NCI-H2171 (cell line): Measurements from ENCODE around the gene CACNA1B.
"Not testable (repeated sequence)": the region's sequence is repeated elsewhere in the genome, so short reads cannot be mapped to it uniquely, and the experiment has no call there.

Source experiments
- DNase-seq: peaks from one replicate; lab custom pipeline; 2025; lab: John Stamatoyannopoulos, UW

CACNA1B gene

DNA sequence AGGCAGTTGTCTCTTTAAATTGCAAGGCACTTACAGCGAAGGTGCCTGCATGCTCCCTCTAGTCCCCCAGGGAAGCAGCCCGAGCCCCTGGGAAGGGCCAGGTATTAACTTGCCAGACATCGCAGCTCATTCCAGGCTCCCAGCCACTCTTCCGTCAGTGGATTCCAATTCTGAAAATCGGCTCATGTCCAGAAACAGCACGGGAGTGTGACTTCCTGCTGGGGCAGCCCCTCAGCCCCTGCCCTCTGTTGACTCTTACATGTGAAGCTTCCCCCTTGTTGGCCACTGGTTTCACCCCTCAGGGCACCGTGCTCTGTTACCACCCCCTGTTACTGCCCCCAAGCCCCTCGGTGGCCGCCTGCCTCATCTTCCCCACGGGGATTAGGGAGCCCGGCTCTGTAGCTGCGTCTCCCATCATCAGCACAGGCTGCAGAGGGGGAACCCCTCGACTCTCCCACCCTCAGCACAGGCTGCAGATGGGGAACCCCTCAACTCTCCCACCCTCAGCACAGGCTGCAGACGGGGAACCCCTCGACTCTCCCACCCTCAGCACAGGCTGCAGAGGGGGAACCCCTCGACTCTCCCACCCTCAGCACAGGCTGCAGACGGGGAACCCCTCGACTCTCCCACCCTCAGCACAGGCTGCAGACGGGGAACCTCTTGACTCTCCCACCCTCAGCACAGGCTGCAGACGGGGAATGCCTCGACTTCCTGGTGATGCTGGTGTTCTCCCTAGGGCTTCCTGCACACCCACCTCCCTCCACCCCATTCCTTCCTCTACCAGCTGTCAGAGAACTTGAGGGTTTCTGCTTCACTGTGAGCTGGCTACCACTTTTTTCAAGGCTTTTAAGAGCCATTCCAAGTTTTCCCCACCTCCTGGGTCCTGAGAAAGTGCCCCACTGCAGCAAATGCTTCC is 11.1 kb upstream of the CACNA1B start:
- DNase-seq = no peak

GRCh38 chr9:137870432-137870831 is 7.2 kb upstream of the CACNA1B start:
- no peak for DNase-seq

GRCh38 chr9:137872296-137872695 is 5.3 kb upstream of the CACNA1B start:
- DNase-seq = no peak

- no peak for DNase-seq
Measured at GRCh38 chr9:137873408-137873807, 4.2 kb upstream of the CACNA1B start.

- no peak for DNase-seq
Measured at GRCh38 chr9:137873858-137874362, 3.7 kb upstream of the CACNA1B start.

- no peak for DNase-seq
Measured at GRCh38 chr9:137875354-137875753, 2.2 kb upstream of the CACNA1B start.

- no peak for DNase-seq
Measured at GRCh38 chr9:137875846-137876245, 1.7 kb upstream of the CACNA1B start.

GRCh38 chr9:137876269-137876668 is 1.3 kb upstream of the CACNA1B start:
- no peak for DNase-seq

DNA sequence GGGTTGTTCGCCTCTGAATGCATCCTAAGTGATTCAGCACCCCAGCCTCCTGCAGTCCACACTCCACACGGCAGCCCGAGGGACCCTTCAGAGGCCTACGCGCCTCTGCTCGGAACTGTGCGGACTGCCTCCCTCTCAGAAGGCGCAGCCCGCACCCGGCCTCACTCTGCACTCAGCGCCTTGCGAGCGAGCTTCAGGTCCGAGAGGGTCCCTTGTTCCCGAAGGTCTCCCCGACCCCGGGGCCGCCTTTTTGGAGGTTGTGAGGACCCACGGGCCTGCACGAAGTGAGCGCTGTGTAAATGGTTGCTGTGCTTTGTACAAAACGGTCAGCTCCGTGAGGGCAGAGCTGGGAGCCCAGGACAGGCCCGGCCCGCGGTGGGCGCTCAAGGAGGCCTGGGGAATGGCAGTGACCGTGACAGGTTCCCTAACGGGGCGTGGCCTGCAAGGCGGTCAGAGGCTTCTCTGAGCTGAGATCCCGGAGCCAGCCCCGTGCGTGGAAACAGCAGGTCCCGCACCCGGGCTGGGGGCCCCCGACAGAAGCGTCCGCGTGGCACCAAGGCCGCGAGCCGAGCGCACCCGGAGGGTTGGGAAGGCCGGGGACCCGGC is 698 bp upstream of the CACNA1B start:
- DNase-seq = no peak

DNA sequence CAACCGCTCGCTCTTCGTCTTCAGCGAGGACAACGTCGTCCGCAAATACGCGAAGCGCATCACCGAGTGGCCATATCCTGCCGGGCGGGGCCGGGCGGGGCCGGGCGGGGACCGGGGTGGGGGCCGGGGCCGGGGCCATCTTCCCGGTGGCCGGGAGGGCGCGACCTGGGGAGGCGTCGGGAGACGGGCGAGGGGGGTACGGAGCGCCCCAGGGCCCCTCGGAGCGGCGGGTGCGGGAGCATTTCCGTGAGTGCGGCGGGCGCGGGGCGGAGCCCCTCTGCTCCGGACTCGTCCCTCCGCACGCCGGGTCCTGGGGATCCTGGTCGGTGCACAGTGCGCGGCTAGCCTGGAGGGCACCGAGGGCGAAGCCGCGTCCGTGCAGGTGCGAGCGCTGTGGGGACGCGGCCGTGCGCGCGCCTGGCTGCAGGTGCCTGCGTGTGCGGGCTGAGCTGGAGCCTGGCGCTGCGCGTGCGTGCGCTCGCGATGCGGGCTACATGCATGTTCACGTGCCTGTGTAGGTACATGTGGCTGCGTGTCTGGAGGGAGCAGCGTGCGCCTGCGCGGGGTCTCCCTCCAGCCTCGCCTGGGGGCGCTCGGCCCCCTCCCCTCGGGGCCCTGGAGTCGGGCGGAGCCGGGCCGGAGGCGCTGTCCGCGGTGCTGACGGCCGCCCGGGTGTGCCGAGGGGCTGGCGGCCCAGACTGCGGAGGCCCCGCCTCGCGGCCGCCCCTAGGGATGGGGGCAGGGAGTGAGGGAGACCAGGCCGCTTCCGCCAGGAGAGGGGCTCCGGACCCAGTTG is 762 bp downstream of the CACNA1B start:
- DNase-seq = peak; percentile 43

DNA sequence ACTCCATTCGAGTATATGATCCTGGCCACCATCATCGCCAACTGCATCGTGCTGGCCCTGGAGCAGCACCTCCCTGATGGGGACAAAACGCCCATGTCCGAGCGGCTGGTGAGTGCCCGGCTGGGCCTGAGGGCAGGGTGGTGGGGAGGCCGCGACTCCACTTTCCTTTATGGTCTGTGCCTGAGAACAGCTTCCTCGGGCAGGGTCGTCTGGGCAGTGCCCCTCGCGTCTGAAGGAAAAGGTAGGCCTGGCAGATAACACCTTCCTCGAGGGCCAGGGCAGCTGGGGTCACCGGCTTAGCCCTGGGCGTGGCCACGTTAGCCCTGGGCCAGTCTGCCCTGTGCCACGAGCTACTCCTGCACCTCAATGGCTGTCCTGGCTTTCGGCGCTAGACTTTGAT is 1.5 kb downstream of the CACNA1B start:
- DNase-seq = no peak

DNA sequence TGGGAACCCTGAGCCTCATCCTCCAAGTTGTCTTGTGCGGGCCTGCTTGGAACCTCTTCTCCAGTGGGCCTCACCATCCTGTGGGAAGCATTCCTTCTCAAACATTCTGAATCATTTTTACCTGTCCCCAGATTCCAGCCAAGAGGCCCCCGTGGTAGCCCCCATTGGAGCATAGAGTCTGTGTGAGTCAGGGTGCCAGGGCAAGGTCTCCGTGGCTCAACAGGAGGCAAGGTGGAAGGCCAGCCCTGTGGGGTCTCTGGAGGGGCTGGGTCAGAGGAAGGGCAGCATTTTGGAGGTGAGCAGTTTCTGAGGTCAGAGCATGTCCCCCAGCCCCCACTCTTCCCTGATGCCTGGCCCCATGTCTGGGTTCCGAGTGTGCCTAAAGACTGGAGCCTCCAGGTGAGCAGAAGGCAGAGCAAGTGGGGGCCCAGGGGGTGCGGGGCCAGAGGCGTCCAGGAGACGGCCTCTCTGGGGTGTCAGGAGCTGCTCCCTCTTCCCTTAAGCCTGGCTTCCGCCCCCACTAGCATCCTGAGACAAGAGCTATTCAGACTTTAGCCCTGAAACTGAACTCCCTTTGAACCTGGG is 2.1 kb downstream of the CACNA1B start:
- no peak for DNase-seq

- DNase-seq = no peak
Measured at GRCh38 chr9:137880160-137880975, 2.8 kb downstream of the CACNA1B start.

- no peak for DNase-seq
Measured at GRCh38 chr9:137880976-137881530, 3.5 kb downstream of the CACNA1B start.

DNA sequence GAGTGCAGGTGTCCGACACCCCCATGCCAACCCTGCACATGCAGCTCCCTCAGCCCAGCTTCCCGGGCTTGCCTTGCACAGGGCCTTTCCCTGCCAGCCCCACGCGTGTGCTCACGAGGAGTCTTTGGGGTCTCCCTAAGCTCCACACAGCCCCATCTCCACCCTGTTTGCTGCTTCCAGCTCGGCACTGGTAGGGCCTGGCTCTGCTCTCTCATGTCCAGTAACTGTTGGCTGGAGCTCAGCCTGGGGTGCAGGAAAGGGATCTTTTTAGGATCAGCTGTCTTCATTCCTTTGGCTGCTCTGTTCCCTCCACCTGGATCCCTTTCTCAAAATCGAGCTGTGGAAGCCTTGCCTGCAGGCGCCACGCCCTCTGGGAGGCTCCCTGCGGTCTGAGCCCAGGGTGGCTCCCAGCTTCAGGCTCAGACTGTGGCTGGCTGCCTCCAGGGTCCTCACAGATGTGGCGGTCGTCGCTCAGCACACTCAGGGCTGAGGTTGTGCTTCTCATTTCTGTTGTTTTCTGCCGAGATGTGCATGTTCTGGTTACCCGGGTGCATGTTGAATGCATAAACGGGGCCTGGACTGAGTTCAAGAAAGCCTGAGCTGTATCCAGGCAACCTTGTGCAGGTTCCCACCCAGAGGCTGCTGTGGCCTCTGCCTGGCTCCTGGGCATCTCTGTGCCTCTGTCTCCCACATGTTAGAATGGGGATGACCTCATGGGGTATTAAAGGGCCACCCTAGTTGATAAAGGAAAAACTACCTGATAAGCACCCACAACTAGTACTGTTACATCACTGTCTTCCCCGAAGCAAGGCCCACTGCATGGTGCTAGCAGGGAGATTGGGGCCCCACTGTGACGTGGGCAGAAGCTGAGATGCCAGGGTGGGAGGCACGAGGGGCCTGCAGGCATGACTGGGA is 4.3 kb downstream of the CACNA1B start:
- DNase-seq = no peak

GRCh38 chr9:137882506-137882821 is 4.9 kb downstream of the CACNA1B start:
- no peak for DNase-seq

GRCh38 chr9:137883977-137884376 is 6.4 kb downstream of the CACNA1B start:
- DNase-seq = not testable (repeated sequence)

DNA sequence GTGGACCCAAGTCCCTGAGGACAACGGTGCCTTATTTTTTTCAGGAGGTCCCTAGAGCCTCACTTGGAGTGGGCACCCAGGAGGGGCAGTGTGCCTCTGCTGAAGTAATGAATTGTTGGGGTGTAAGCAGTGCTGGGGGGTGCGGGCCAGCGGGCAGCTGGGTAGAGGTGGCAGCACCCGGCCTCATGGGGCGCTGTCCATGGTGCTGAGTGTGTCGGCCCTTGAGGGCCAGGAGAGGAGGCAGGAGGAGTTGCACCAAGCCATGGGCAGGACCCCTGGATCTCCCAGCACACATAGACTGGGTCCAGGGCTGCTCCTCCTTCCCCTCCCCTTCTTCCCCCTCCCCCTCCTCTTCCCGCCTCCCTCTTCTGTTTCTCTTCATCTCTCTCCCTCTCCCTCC is 7.0 kb downstream of the CACNA1B start:
- not testable (repeated sequence) for DNase-seq

- not testable (repeated sequence) for DNase-seq
Measured at GRCh38 chr9:137885121-137885520, 7.5 kb downstream of the CACNA1B start.

DNA sequence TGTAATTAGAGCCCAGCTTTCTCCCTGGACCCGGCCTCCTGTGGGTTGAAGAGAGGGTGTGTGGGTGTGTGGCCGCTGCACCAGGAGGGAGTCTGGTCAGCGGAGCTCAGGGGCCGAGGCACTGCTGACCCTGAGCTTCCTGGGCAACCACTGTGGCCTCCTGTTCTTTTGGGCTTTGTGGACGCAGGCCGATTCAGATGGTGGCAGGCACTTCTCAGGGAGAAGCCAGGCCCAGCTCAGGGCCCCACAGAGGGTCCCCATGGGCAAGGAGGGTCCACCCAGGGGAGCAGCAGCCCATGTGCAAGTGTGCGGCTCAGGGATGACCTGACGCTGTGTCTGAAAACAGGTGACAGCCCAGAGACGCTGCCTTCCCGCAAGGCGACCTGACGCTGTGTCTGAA is 11.0 kb downstream of the CACNA1B start:
- DNase-seq = not testable (repeated sequence)
